ENCODE results near the gene GSE1. TPM values are rescaled to one million over a fixed set of nuclear protein-coding genes. Genes with fewer than 3 reads are reported as not detected.

Gene GSE1
- total and polyA plus RNA-seq, 9 of the 15 experiments (the other 6 are each of a cell fraction or from before 2014, with no cell fraction given), result 12.2 to 244 (median 57.9) TPM

DNA sequence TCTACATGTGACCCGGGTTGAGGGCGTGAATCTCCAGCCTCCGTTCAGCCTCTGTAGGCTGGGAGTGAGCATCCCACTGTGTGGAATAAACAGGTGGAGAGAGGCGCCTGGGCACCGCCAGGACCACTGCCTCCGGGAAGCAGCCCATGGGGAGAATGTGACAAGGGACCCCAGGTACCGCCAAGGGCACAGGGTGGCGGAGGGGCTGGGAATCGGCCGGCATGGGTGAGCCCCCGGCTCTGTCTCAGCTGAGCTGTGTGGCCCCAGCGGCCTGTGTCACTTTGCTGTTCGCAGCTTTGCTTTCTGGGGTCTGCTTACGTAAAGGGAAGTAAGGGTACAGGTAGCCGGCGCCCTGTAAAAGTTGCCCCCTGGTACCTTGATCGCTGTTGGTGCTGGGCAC lies 11.5 kb downstream of the GSE1 start (continued):
- TF ChIP-seq, protein P1, sequence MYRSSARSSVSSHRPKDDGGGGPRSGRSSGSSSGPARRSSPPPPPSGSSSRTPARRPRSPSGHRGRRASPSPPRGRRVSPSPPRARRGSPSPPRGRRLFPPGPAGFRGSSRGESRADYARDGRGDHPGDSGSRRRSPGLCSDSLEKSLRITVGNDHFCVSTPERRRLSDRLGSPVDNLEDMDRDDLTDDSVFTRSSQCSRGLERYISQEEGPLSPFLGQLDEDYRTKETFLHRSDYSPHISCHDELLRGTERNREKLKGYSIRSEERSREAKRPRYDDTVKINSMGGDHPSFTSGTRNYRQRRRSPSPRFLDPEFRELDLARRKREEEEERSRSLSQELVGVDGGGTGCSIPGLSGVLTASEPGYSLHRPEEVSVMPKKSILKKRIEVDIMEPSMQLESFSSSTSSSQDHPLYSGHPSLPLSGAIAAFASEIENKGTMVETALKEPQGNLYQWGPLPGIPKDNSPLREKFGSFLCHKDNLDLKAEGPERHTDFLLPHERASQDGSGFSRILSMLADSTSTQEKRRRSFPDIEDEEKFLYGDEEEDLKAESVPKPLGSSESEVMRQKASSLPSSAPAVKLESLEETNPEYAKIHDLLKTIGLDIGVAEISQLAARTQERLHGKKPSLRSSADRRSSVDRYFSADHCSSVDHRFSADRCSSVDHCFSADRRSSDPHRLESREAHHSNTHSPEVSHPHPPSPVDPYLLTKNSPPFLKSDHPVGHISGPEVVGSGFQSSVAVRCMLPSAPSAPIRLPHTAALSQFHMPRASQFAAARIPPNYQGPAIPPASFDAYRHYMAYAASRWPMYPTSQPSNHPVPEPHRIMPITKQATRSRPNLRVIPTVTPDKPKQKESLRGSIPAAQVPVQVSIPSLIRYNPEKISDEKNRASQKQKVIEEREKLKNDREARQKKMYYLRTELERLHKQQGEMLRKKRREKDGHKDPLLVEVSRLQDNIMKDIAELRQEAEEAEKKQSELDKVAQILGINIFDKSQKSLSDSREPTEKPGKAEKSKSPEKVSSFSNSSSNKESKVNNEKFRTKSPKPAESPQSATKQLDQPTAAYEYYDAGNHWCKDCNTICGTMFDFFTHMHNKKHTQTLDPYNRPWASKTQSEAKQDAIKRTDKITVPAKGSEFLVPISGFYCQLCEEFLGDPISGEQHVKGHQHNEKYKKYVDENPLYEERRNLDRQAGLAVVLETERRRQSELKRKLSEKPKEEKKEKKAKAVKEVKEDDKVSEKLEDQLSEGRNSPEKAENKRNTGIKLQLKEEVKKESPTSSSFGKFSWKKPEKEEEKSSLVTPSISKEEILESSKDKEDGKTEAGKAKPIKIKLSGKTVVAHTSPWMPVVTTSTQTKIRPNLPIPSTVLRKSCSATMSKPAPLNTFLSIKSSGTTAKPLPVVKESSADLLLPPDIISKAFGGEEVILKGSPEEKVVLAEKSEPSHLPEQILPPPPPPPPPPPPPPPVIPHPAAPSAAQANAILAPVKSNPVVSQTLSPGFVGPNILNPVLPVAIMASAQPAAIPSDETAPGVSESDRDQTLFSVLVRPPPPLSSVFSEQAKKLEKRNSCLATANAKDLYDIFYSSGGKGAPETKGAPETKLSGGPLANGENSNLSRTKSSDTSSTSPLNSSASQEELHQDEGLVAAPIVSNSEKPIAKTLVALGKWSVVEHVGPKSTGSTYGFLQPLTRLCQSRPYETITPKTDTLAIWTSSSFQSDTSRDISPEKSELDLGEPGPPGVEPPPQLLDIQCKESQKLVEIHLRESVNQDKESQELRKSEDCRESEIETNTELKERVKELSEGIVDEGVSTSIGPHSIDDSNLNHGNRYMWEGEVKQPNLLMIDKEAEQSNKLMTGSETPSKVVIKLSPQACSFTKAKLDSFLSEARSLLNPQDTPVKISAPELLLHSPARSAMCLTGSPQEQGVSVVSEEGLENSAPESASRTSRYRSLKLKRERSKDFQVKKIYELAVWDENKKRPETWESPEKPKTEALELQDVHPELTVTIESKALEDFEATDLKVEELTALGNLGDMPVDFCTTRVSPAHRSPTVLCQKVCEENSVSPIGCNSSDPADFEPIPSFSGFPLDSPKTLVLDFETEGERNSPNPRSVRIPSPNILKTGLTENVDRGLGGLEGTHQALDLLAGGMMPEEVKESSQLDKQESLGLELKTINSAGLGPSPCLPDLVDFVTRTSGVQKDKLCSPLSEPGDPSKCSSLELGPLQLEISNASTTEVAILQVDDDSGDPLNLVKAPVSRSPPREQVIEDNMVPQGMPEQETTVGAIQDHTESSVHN (IDR thresholded peaks at IDR 0.05; ENCODE audit: borderline replicate concordance in 1 of 2, low read depth in 1 of 2), result no peak
- no peak for TF ChIP-seq CBX3 (IDR thresholded peaks at IDR 0.05; ENCODE audit: borderline replicate concordance in 1 of 2, low read length in 2 of 2)
- no peak for TF ChIP-seq RBM25 (IDR thresholded peaks at IDR 0.05; ENCODE audit: low read depth, low read length, severe bottlenecking)
- TF ChIP-seq, protein P2, sequence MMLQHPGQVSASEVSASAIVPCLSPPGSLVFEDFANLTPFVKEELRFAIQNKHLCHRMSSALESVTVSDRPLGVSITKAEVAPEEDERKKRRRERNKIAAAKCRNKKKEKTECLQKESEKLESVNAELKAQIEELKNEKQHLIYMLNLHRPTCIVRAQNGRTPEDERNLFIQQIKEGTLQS (IDR thresholded peaks at IDR 0.05), result no peak
- TF ChIP-seq, protein P2 (CRISPR knock-in tag; conservative IDR thresholded peaks at IDR 0.05), result no peak
- no peak for TF ChIP-seq HNRNPL (IDR thresholded peaks at IDR 0.05; ENCODE audit: low read depth, low read length)
- TF ChIP-seq ZNF583 (CRISPR knock-in tag; IDR thresholded peaks at IDR 0.05), result no peak
- TF ChIP-seq TAF15 (IDR thresholded peaks at IDR 0.05; ENCODE audit: low read depth, low read length), result no peak
- TF ChIP-seq, protein P3, sequence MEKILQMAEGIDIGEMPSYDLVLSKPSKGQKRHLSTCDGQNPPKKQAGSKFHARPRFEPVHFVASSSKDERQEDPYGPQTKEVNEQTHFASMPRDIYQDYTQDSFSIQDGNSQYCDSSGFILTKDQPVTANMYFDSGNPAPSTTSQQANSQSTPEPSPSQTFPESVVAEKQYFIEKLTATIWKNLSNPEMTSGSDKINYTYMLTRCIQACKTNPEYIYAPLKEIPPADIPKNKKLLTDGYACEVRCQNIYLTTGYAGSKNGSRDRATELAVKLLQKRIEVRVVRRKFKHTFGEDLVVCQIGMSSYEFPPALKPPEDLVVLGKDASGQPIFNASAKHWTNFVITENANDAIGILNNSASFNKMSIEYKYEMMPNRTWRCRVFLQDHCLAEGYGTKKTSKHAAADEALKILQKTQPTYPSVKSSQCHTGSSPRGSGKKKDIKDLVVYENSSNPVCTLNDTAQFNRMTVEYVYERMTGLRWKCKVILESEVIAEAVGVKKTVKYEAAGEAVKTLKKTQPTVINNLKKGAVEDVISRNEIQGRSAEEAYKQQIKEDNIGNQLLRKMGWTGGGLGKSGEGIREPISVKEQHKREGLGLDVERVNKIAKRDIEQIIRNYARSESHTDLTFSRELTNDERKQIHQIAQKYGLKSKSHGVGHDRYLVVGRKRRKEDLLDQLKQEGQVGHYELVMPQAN (IDR thresholded peaks at IDR 0.05; ENCODE audit: borderline replicate concordance), result no peak
